GM23338 (cell line): Measurements from ENCODE around the gene FBXW4.

ENCODE experiments used
- CREB1 ChIP-seq: fragments of 250-450 bp; sonication (Bioruptor Pico); IDR thresholded peaks from 2 replicates; pipeline ENCODE4 v1.5.0; 2020; ENCODE audit warnings: low read depth, mild to moderate bottlenecking, moderate library complexity
- CTCF ChIP-seq, 2 experiments: fragments of 200-600 bp in 1 of 2; sonication (generic) in 1 of 2; conservative IDR thresholded peaks; 2 replicates each; pipeline versions ENCODE4 v1.5.1 to v1.6.1; 2016 to 2017; ENCODE audit warnings: antibody characterized with exemption in 2 of 2, low read depth in 2 of 2, mild to moderate bottlenecking in 2 of 2, moderate library complexity in 1 of 2
- ETS1 ChIP-seq: IDR thresholded peaks from 2 replicates; pipeline ENCODE4 v1.6.1; 2016; ENCODE audit warnings: antibody characterized with exemption
- EZH2 ChIP-seq: fragments of 200-600 bp; sonication (generic); IDR thresholded peaks from one replicate; pipeline ENCODE4 v1.8.0; 2017; ENCODE audit warnings: antibody characterized with exemption, mild to moderate bottlenecking, low read depth; ENCODE audit not compliant: unreplicated experiment
- EZH2phosphoT487 ChIP-seq: fragments of 200-600 bp; sonication (generic); IDR thresholded peaks from one replicate; pipeline ENCODE4 v1.8.1; 2018; ENCODE audit warnings: antibody characterized with exemption; ENCODE audit not compliant: unreplicated experiment
- JUNB ChIP-seq: IDR thresholded peaks from one replicate; pipeline ENCODE4 v1.6.1; 2016; ENCODE audit warnings: antibody characterized with exemption; ENCODE audit not compliant: unreplicated experiment
- NANOG ChIP-seq: IDR thresholded peaks from 2 replicates; pipeline ENCODE4 v1.6.1; 2016; ENCODE audit warnings: antibody characterized with exemption, borderline replicate concordance
- POLR2AphosphoS5 ChIP-seq: IDR thresholded peaks from 2 replicates; pipeline ENCODE4 v1.6.1; 2016; ENCODE audit warnings: antibody characterized with exemption, low read depth
- REST ChIP-seq: IDR thresholded peaks from one replicate; pipeline ENCODE4 v1.6.1; 2018; ENCODE audit warnings: antibody characterized with exemption; ENCODE audit not compliant: unreplicated experiment
- ZNF114 ChIP-seq: fragments of 250-450 bp; sonication (Bioruptor Pico); IDR thresholded peaks from 2 replicates; pipeline ENCODE4 v1.5.0; 2020; ENCODE audit warnings: mild to moderate bottlenecking, moderate library complexity
- ZNF331 ChIP-seq: fragments of 250-450 bp; sonication (Bioruptor Pico); IDR thresholded peaks from 2 replicates; pipeline ENCODE4 v1.5.0; 2020; ENCODE audit warnings: low read depth, mild to moderate bottlenecking, moderate library complexity
- ZNF462 ChIP-seq: fragments of 250-450 bp; sonication (Bioruptor Pico); IDR thresholded peaks from 2 replicates; pipeline ENCODE4 v1.5.0; 2020; ENCODE audit warnings: mild to moderate bottlenecking, moderate library complexity

GRCh38 chr10:101618871-101619270, 76.1 kb downstream of the FBXW4 start:
- no peak for TF ChIP-seq CTCF (conservative IDR thresholded peaks at IDR 0.05; ENCODE audit: low read depth in 2 of 2)
- TF ChIP-seq CREB1 (CRISPR knock-in tag), result no peak
- TF ChIP-seq REST, result no peak
- TF ChIP-seq JUNB, result no peak
- no peak for TF ChIP-seq ZNF331
- no peak for TF ChIP-seq EZH2
- TF ChIP-seq POLR2AphosphoS5, result no peak
- no peak for TF ChIP-seq EZH2phosphoT487
- TF ChIP-seq ZNF114 (CRISPR knock-in tag), result no peak
- TF ChIP-seq NANOG, result no peak
- no peak for TF ChIP-seq ETS1
- no peak for TF ChIP-seq ZNF462 (CRISPR knock-in tag)
